ENCODE results near the gene DCX.

- TF ChIP-seq POLR2A (IDR thresholded peaks at IDR 0.05; ENCODE audit: low read length) = no peak
- TF ChIP-seq GATA1 (IDR thresholded peaks at IDR 0.05; ENCODE audit: low read depth, low read length) = no peak
These were observed 23.5 kb upstream of the DCX start for GRCh38 chrX:111435469-111435868.
